22Rv1 (cell line): ENCODE data around the gene ATG7.

ENCODE experiments used
- H3K27ac ChIP-seq: fragments of 450-650 bp; 2 replicates; pipeline ENCODE4 v1.5.1; 2017
- CTCF ChIP-seq: fragments of 450-650 bp; IDR thresholded peaks from 2 replicates; pipeline ENCODE4 v1.5.1; 2017; ENCODE audit warnings: mild to moderate bottlenecking
- ZFX ChIP-seq: fragments of 450-650 bp; IDR thresholded peaks from 2 replicates; pipeline ENCODE4 v1.6.1; 2017; ENCODE audit warnings: antibody characterized with exemption, borderline replicate concordance

Gene ATG7

GRCh38 chr3:11559816-11560633 lies 287.8 kb downstream of the ATG7 start:
- TF ChIP-seq ZFX (no peak), CTCF (no peak)
- H3K27ac ChIP-seq, result no peak overlapping the region

- no peak overlapping the region for H3K27ac ChIP-seq
- no peak for TF ChIP-seq ZFX
- no peak for TF ChIP-seq CTCF
Observed at GRCh38 chr3:11560746-11561145, 288.5 kb downstream of the ATG7 start.

GRCh38 chr3:11562277-11562881 lies 290.2 kb downstream of the ATG7 start:
- no peak overlapping the region for H3K27ac ChIP-seq
- TF ChIP-seq CTCF (no peak), ZFX (no peak)

- H3K27ac ChIP-seq, result no peak overlapping the region
- TF ChIP-seq ZFX (no peak), CTCF (no peak)
Observed at GRCh38 chr3:11563159-11563864, 291.1 kb downstream of the ATG7 start.

- TF ChIP-seq CTCF, result no peak
- TF ChIP-seq ZFX, result no peak
- H3K27ac ChIP-seq, result no peak overlapping the region
Observed at GRCh38 chr3:11563865-11564185, 291.6 kb downstream of the ATG7 start.

GRCh38 chr3:11564577-11565001 lies 292.4 kb downstream of the ATG7 start:
- TF ChIP-seq ZFX, result no peak
- TF ChIP-seq CTCF, result no peak
- H3K27ac ChIP-seq, result no peak overlapping the region

GRCh38 chr3:11565072-11565471 lies 292.9 kb downstream of the ATG7 start:
- H3K27ac ChIP-seq, result no peak overlapping the region
- TF ChIP-seq ZFX (no peak), CTCF (no peak)
